Epithelial cell of proximal tubule (primary cell): ENCODE results near the gene TMEM26. TPM values are rescaled to one million over a fixed set of nuclear protein-coding genes. Genes with fewer than 3 reads are reported as not detected.

Experiments used
- DNase-seq: peaks from one replicate; pipeline ENCODE4 v3.0.0-alpha.2; 2011; ENCODE audit warnings: low read depth
- H3K4me3 ChIP-seq: 2 replicates; pipeline ENCODE4 v1.5.1; 2011; ENCODE audit warnings: low read depth, mild to moderate bottlenecking, low read length
- CTCF ChIP-seq: conservative IDR thresholded peaks from 2 replicates; pipeline ENCODE4 v1.5.1; 2012; ENCODE audit warnings: low read depth, mild to moderate bottlenecking, low read length
- total RNA-seq: library from RNA; depleted of rRNA; stranded (reverse); fragments of >200 nt; gene quantifications from 2 replicates; pipeline ENCODE4 v1.2.3, GENCODE V29; 2015

Gene TMEM26
- 0.07 and 0.23 TPM in 2 replicates for total RNA-seq

DNA sequence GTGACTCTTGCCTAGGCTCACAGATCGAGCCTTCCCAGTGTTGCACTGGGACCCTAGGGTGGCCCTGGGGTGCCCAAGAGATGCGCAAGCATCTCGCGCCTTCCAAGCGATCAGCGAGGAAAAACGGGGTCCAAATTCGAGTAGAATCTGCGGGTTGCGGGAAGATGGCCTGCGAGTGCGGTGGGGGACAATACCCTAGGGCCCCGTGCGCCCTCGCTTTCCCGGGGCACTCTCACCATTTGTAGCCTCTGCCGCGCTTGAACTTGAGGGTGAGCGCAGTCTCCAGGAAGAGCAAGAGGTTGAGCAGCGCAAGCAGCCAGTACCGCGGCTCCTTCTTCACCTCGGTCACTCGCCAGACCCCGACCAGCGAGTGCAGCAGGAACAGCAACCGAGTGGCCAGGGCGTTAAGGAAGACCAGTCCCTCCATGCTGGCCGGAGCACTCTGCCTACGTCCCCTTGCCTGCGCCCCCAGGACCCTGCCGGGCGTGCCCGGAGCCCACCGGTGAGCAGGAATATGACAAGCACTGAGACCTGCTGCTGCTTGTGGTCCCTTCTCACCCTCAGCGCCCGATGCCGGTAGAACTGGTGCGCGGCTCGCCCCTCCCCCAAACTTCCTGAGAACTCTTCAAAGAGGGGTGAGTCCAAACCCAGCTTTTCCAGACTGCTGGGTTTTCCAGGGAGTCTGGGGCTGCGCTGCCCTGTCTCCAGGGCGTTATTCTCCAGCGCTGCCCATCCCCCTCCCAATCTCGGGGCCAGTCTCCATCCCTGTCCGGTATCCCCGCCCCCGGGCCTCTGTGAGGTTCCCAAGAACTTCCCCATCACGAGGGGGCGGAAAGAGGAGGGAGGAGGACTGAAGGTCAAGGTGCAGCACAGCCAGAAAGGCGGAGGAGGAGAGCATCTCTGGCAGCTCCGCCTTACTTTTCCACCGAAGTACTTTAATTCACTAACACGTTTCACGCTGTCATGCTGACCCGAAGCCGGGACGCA, at the start of gene TMEM26:
Gene TMEM26, minus strand, starts transcription at position 727 of the 987 bp plus-strand sequence. Its CDS starts 300 bp downstream, at position 427.
- no peak for DNase-seq
- no peak for TF ChIP-seq CTCF
- H3K4me3 ChIP-seq = peak within 1 kb of the TSS; percentile 52

GRCh38 chr10:61500460-61500859, 47.3 kb upstream of the TMEM26 start:
- TF ChIP-seq CTCF = no peak
- H3K4me3 ChIP-seq = no peak overlapping the region
- DNase-seq = no peak

DNA sequence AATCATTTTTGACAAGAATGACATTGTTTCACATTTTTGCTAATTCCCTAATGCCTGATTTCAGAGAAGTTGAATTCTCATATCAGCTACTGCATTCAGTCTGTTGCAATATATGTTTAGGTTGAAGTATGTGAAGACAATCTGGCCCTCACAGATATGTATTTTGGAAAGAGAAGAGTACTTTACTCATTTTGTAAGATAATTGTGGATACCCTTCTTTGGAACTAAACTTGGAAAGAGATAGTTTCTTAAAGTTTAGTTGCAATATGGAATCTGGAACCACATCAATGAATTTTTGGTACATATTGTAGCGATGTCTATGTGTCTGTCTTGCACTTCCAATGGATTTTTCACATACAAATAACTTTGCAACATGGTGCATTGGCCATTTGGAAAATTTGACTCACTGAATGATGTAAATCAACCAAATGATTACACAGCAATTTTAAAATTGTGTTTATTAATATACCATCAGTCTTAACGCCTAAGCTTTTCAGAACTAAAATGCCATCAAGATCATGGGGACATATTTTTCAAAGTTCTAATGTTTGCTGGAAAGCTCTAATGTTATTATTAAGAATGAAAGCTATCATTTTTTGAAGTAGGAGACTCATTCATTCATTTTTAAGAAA, 39.3 kb upstream of the TMEM26 start:
- DNase-seq = no peak
- no peak for TF ChIP-seq CTCF
- no peak overlapping the region for H3K4me3 ChIP-seq

- no peak for TF ChIP-seq CTCF
Observed at GRCh38 chr10:61487506-61487905, 34.3 kb upstream of the TMEM26 start.

GRCh38 chr10:61486738-61487396, 33.7 kb upstream of the TMEM26 start:
- no peak for TF ChIP-seq CTCF
- H3K4me3 ChIP-seq = no peak overlapping the region
- no peak for DNase-seq

More at GRCh38 chr10:61487506-61487905, 34.3 kb upstream of the TMEM26 start:
- H3K4me3 ChIP-seq = no peak overlapping the region
- DNase-seq = no peak

GRCh38 chr10:61486251-61486650, 33.1 kb upstream of the TMEM26 start:
- no peak for TF ChIP-seq CTCF
- H3K4me3 ChIP-seq = no peak overlapping the region
- no peak for DNase-seq
